Activated T-cell treated with anti-CD3 and anti-CD28 coated beads, Interleukin-2, amount 50 U/mL, for 24 hours (primary cell): ENCODE results near the gene PSMD11.

ENCODE experiments used
- DNase-seq: peaks from one replicate; pipeline ENCODE4 v3.0.0-alpha.2; 2020
- H3K27ac Mint-ChIP-seq: 2 replicates; pipeline ENCODE4 v1.8.0; 2020; ENCODE audit warnings: mild to moderate bottlenecking, mixed read lengths
- H3K27me3 Mint-ChIP-seq: 2 replicates; pipeline ENCODE4 v1.8.0; 2020; ENCODE audit warnings: mixed read lengths
- H3K36me3 Mint-ChIP-seq: 2 replicates; pipeline ENCODE4 v1.8.0; 2020; ENCODE audit warnings: low read depth, mixed read lengths
- H3K4me1 Mint-ChIP-seq: 2 replicates; pipeline ENCODE4 v1.8.0; 2020; ENCODE audit warnings: low read depth, mixed read lengths
- H3K4me3 Mint-ChIP-seq: 2 replicates; pipeline ENCODE4 v1.8.0; 2020; ENCODE audit warnings: mild to moderate bottlenecking, moderate library complexity, mixed read lengths
- H3K9me3 Mint-ChIP-seq: 2 replicates; pipeline ENCODE4 v1.8.0; 2020; ENCODE audit warnings: mixed read lengths

PSMD11 gene

GRCh38 chr17:32451879-32452278 lies 7.6 kb downstream of the PSMD11 start:
- H3K36me3 Mint-ChIP-seq, result peaks cover 95% of the 10 kb centered on the region
- peaks cover 40% of the 10 kb centered on the region for H3K4me1 Mint-ChIP-seq
- peak overlapping the region; percentile 40 for H3K27ac Mint-ChIP-seq
- H3K4me3 Mint-ChIP-seq, result no peak overlapping the region
- H3K9me3 Mint-ChIP-seq, result no peaks in the 10 kb centered on the region
- no peak for DNase-seq
- no peaks in the 10 kb centered on the region for H3K27me3 Mint-ChIP-seq

- Mint-ChIP-seq H3K4me1 (peaks cover 40% of the 10 kb centered on the region), H3K27me3 (no peaks in the 10 kb centered on the region), H3K9me3 (no peaks in the 10 kb centered on the region), H3K4me3 (no peak overlapping the region), H3K36me3 (peaks cover 95% of the 10 kb centered on the region), H3K27ac (no peak overlapping the region)
- DNase-seq, result no peak
Measured at GRCh38 chr17:32452281-32452680, 8.0 kb downstream of the PSMD11 start.

- H3K4me3 Mint-ChIP-seq, result no peak overlapping the region
- H3K36me3 Mint-ChIP-seq, result peaks cover 96% of the 10 kb centered on the region
- H3K27me3 Mint-ChIP-seq, result no peaks in the 10 kb centered on the region
- peaks cover 46% of the 10 kb centered on the region for H3K4me1 Mint-ChIP-seq
- H3K9me3 Mint-ChIP-seq, result no peaks in the 10 kb centered on the region
- no peak for DNase-seq
- peak overlapping the region; percentile 23 for H3K27ac Mint-ChIP-seq
Measured at GRCh38 chr17:32453370-32453769, 9.1 kb downstream of the PSMD11 start.

- H3K27ac Mint-ChIP-seq, result peak overlapping the region; percentile 76
- H3K36me3 Mint-ChIP-seq, result peaks cover 93% of the 10 kb centered on the region
- peaks cover 51% of the 10 kb centered on the region for H3K4me1 Mint-ChIP-seq
Measured at GRCh38 chr17:32458371-32458770, 14.1 kb downstream of the PSMD11 start.

GRCh38 chr17:32460054-32460453 lies 15.7 kb downstream of the PSMD11 start:
- DNase-seq, result no peak
- peak overlapping the region; percentile 74 for H3K27ac Mint-ChIP-seq
- H3K9me3 Mint-ChIP-seq, result no peaks in the 10 kb centered on the region
- no peak overlapping the region for H3K4me3 Mint-ChIP-seq
- no peaks in the 10 kb centered on the region for H3K27me3 Mint-ChIP-seq
- peaks cover 47% of the 10 kb centered on the region for H3K4me1 Mint-ChIP-seq
- peaks cover 89% of the 10 kb centered on the region for H3K36me3 Mint-ChIP-seq

More at GRCh38 chr17:32458371-32458770, 14.1 kb downstream of the PSMD11 start:
- H3K9me3 Mint-ChIP-seq, result no peaks in the 10 kb centered on the region
- H3K27me3 Mint-ChIP-seq, result no peaks in the 10 kb centered on the region
- no peak for DNase-seq
- no peak overlapping the region for H3K4me3 Mint-ChIP-seq

GRCh38 chr17:32461498-32461852 lies 17.2 kb downstream of the PSMD11 start:
- Mint-ChIP-seq H3K27me3 (no peaks in the 10 kb centered on the region), H3K27ac (peak overlapping the region; percentile 49), H3K9me3 (no peaks in the 10 kb centered on the region), H3K4me3 (no peak overlapping the region), H3K36me3 (peaks cover 91% of the 10 kb centered on the region), H3K4me1 (peaks cover 46% of the 10 kb centered on the region)
- DNase-seq, result no peak

GRCh38 chr17:32461853-32462617 lies 17.7 kb downstream of the PSMD11 start:
- DNase-seq, result peak; percentile 58
- Mint-ChIP-seq H3K36me3 (peaks cover 92% of the 10 kb centered on the region), H3K27ac (peak overlapping the region; percentile 49), H3K4me1 (peaks cover 44% of the 10 kb centered on the region), H3K9me3 (no peaks in the 10 kb centered on the region), H3K27me3 (no peaks in the 10 kb centered on the region), H3K4me3 (no peak overlapping the region)

- H3K4me1 Mint-ChIP-seq, result peaks cover 34% of the 10 kb centered on the region
- no peaks in the 10 kb centered on the region for H3K27me3 Mint-ChIP-seq
- peaks cover 92% of the 10 kb centered on the region for H3K36me3 Mint-ChIP-seq
- H3K27ac Mint-ChIP-seq, result no peak overlapping the region
- H3K9me3 Mint-ChIP-seq, result no peaks in the 10 kb centered on the region
- no peak overlapping the region for H3K4me3 Mint-ChIP-seq
- DNase-seq, result no peak
Measured at GRCh38 chr17:32463304-32463703, 19.0 kb downstream of the PSMD11 start.

GRCh38 chr17:32464374-32464773 lies 20.1 kb downstream of the PSMD11 start:
- no peaks in the 10 kb centered on the region for H3K9me3 Mint-ChIP-seq
- peaks cover 27% of the 10 kb centered on the region for H3K4me1 Mint-ChIP-seq
- no peak overlapping the region for H3K4me3 Mint-ChIP-seq
- DNase-seq, result no peak
- H3K27ac Mint-ChIP-seq, result no peak overlapping the region
- peaks cover 93% of the 10 kb centered on the region for H3K36me3 Mint-ChIP-seq
- H3K27me3 Mint-ChIP-seq, result no peaks in the 10 kb centered on the region

GRCh38 chr17:32467949-32468348 lies 23.6 kb downstream of the PSMD11 start:
- no peaks in the 10 kb centered on the region for H3K27me3 Mint-ChIP-seq
- DNase-seq, result no peak
- no peak overlapping the region for H3K4me3 Mint-ChIP-seq
- no peak overlapping the region for H3K27ac Mint-ChIP-seq
- H3K9me3 Mint-ChIP-seq, result no peaks in the 10 kb centered on the region
- peaks cover 5% of the 10 kb centered on the region for H3K4me1 Mint-ChIP-seq
- peaks cover 90% of the 10 kb centered on the region for H3K36me3 Mint-ChIP-seq

GRCh38 chr17:32470405-32471167 lies 26.3 kb downstream of the PSMD11 start:
- Mint-ChIP-seq H3K4me1 (peaks cover 3% of the 10 kb centered on the region), H3K27ac (peak overlapping the region; percentile 3), H3K4me3 (no peak overlapping the region), H3K36me3 (peaks cover 94% of the 10 kb centered on the region), H3K27me3 (no peaks in the 10 kb centered on the region), H3K9me3 (no peaks in the 10 kb centered on the region)
- no peak for DNase-seq

GRCh38 chr17:32471652-32472051 lies 27.3 kb downstream of the PSMD11 start:
- peaks cover 95% of the 10 kb centered on the region for H3K36me3 Mint-ChIP-seq
- DNase-seq, result no peak
- H3K27me3 Mint-ChIP-seq, result no peaks in the 10 kb centered on the region
- no peaks in the 10 kb centered on the region for H3K9me3 Mint-ChIP-seq
- H3K4me1 Mint-ChIP-seq, result peaks cover 1% of the 10 kb centered on the region
- no peak overlapping the region for H3K27ac Mint-ChIP-seq
- H3K4me3 Mint-ChIP-seq, result no peak overlapping the region

- Mint-ChIP-seq H3K4me1 (no peaks in the 10 kb centered on the region), H3K4me3 (no peak overlapping the region), H3K27ac (peak overlapping the region; percentile 68), H3K27me3 (no peaks in the 10 kb centered on the region), H3K9me3 (no peaks in the 10 kb centered on the region), H3K36me3 (peaks cover 94% of the 10 kb centered on the region)
- no peak for DNase-seq
Measured at GRCh38 chr17:32475258-32475657, 30.9 kb downstream of the PSMD11 start.

- DNase-seq, result no peak
- H3K4me3 Mint-ChIP-seq, result no peak overlapping the region
- H3K27ac Mint-ChIP-seq, result peak overlapping the region; percentile 42
- peaks cover 3% of the 10 kb centered on the region for H3K4me1 Mint-ChIP-seq
- H3K36me3 Mint-ChIP-seq, result peaks cover 93% of the 10 kb centered on the region
- no peaks in the 10 kb centered on the region for H3K9me3 Mint-ChIP-seq
- no peaks in the 10 kb centered on the region for H3K27me3 Mint-ChIP-seq
Measured at GRCh38 chr17:32477220-32477619, 32.9 kb downstream of the PSMD11 start.

- Mint-ChIP-seq H3K27ac (peak overlapping the region; percentile 60), H3K36me3 (peaks cover 95% of the 10 kb centered on the region), H3K27me3 (no peaks in the 10 kb centered on the region), H3K9me3 (no peaks in the 10 kb centered on the region), H3K4me3 (no peak overlapping the region), H3K4me1 (peaks cover 7% of the 10 kb centered on the region)
- no peak for DNase-seq
Measured at GRCh38 chr17:32479074-32479617, 34.8 kb downstream of the PSMD11 start.
